Esophagus muscularis mucosa (tissue), 4 donors: ENCODE measurements around the gene SMPD3. TPM values are rescaled to one million over a fixed set of nuclear protein-coding genes. Genes with fewer than 3 reads are reported as not detected.

Experiments
- DNase-seq: peaks from one replicate; pipeline ENCODE4 v3.0.0-alpha.2; 2017; ENCODE audit errors: extremely low spot score
- H3K27ac ChIP-seq, 4 donors: fragments of 200-600 bp; sonication (generic); replicated peaks in 1 of 4; 1 replicate in 3 of 4; 2 replicates in 1 of 4; pipeline ENCODE4 v1.5.1; 2016 to 2019; ENCODE audit warnings: mild to moderate bottlenecking in 1 of 4
- H3K27me3 ChIP-seq, 4 donors: fragments of 200-600 bp; sonication (generic); one replicate each; pipeline versions ENCODE4 v1.5.1 to v1.6.0; 2016 to 2019
- H3K36me3 ChIP-seq, 4 donors: fragments of 200-600 bp; sonication (generic); one replicate each; pipeline ENCODE4 v1.5.1; 2016 to 2019
- H3K4me1 ChIP-seq, 4 donors: fragments of 200-600 bp; sonication (generic); one replicate each; pipeline ENCODE4 v1.5.1; 2016 to 2019
- H3K4me3 ChIP-seq, 4 donors: fragments of 200-600 bp; sonication (generic); 1 replicate in 2 of 4; 2 replicates in 2 of 4; pipeline ENCODE4 v1.5.1; 2016 to 2019; ENCODE audit warnings: mild to moderate bottlenecking in 4 of 4, moderate library complexity in 1 of 4
- H3K9me3 ChIP-seq, 4 donors: fragments of 200-600 bp; sonication (generic); 1 replicate in 3 of 4; 2 replicates in 1 of 4; pipeline ENCODE4 v1.5.1; 2016 to 2019
- CTCF ChIP-seq, 3 experiments: fragments of 200-600 bp in 2 of 3; fragments of 450-650 bp in 1 of 3; sonication (generic) in 2 of 3; IDR thresholded peaks; one replicate each; pipeline ENCODE4 v1.5.1; 2017 to 2019; ENCODE audit warnings: antibody characterized with exemption in 3 of 3, mild to moderate bottlenecking in 2 of 3, moderate library complexity in 1 of 3
- EP300 ChIP-seq: sonication (generic); formaldehyde crosslinking; IDR thresholded peaks from one replicate; pipeline ENCODE4 v1.6.1; 2017; ENCODE audit warnings: antibody characterized with exemption
- POLR2A ChIP-seq: fragments of 450-650 bp; IDR thresholded peaks from one replicate; pipeline ENCODE4 v1.6.1; 2017; ENCODE audit warnings: antibody characterized with exemption, moderate library complexity, mild to moderate bottlenecking, low read depth
- POLR2AphosphoS5 ChIP-seq, 2 donors: sonication (generic); formaldehyde crosslinking; IDR thresholded peaks; one replicate each; pipeline ENCODE4 v1.6.1; 2017; ENCODE audit warnings: antibody characterized with exemption in 2 of 2
- WGBS: methylation state at CpG from one replicate; pipeline ENCODE4 v1.1.5; 2018; 5-methylcytosine and 5-hydroxymethylcytosine counted together
- intact Hi-C: fragments of 100-400 bp; cut with DNase I; formaldehyde crosslinking; loops from one replicate; pipeline ENCODE4 v1.15.1; 2023
- total RNA-seq, 4 donors: library from RNA; depleted of rRNA; stranded (reverse); fragments of >200 nt; gene quantifications; one replicate each; pipeline versions ENCODE4 v1.1.0 to v1.2.1, GENCODE V29; 2016

Gene SMPD3
- total RNA-seq, 4 donors from 2014 or later = 0.32 to 0.92 (median 0.54) TPM

- TF ChIP-seq CTCF (IDR thresholded peaks at IDR 0.05) (no peak), POLR2A (no peak), POLR2AphosphoS5 (IDR thresholded peaks at IDR 0.05) (no peak), EP300 (no peak)
- no peak overlapping the region for H3K27ac ChIP-seq
- 93% methylated on average over 6 of the region's 6 CpGs for WGBS
- DNase-seq = no peak
- peaks cover 26 to 84% (median 73%) of the 10 kb centered on the region in 4 donors for H3K36me3 ChIP-seq
- intact Hi-C loops = no loop called here
- no peaks in the 10 kb centered on the region for H3K4me1 ChIP-seq
- H3K27me3 ChIP-seq = no peaks in the 10 kb centered on the region
- no peaks in the 10 kb centered on the region for H3K9me3 ChIP-seq
- no peak overlapping the region for H3K4me3 ChIP-seq
Measured at GRCh38 chr16:68319185-68319908, 129.0 kb downstream of the SMPD3 start.

GRCh38 chr16:68313116-68313515 is 135.2 kb downstream of the SMPD3 start:
- intact Hi-C loops = loop anchor here (5.0 kb wide), 1 partner anchor 51 kb away; the partner anchor contains the start of gene SLC7A6

DNA sequence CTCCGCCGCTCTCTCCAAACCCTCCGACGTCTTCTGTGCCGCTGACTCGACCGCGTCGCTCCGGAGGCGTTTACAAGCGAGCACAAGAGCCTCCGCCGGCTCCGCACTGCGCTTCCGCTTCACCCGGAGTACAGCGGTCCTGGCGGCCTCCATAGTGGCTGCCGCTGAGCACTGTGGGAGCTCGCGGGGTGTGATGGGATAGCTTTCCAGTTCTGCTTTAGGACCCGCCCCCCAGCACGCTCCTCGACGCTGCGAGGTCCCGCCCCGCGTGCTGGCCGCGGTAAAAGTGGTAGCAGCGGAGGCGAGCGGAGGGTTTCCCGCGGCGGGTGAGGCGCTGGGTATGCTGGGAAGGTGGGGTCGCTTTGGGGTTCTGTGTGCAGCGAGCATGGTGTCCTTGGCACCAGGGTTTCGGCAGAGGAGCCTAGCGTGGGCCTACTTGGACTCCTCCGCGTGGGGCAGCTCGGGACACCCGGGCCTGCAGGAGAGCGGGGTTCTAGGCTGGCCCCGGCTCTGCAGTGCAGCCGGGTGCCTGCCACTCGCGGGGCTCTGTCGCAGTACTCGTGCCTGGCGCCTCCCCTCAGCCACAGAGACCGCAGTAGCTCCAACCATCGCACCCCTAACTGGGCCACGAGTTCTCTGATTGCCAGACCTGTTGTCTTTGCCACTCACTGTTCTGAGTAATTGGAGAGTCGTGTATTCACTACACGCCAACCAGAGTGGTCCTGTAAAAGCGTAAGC is 137.4 kb downstream of the SMPD3 start, which contains the start of the genes PRMT7 and SLC7A6OS:
PRMT7 (plus strand) TSS at position 246 of the 738 bp plus-strand sequence. CDS start 4,961 bp downstream, outside the sequence.
SLC7A6OS (minus strand) TSS at position 173 of the 738 bp plus-strand sequence; CDS start at position 153, 20 bp downstream.
- Histone ChIP-seq H3K9me3 (no peaks in the 10 kb centered on the region), H3K36me3 (peaks cover 9 to 45% (median 35%) of the 10 kb centered on the region in 4 donors), H3K4me1 (peaks cover 23 to 46% (median 41%) of the 10 kb centered on the region in 4 donors), H3K4me3 (peak within 1 kb of the TSS; percentile 71 to 92 (median 86)), H3K27ac (peak within 1 kb of the TSS; percentile 77 to 84 (median 82)), H3K27me3 (no peaks in the 10 kb centered on the region)
- intact Hi-C loops = loop anchor here (5.0 kb wide), 1 partner anchor 49 kb away; the partner anchor contains the start of gene SLC7A6
- under 1% methylated on average over 36 of the region's 62 CpGs for WGBS
- DNase-seq = peak; percentile 95
- TF ChIP-seq EP300 (no peak), CTCF (IDR thresholded peaks at IDR 0.05) (peak in 2 of 3 experiments; percentile 55 to 66), POLR2AphosphoS5 (IDR thresholded peaks at IDR 0.05) (peak; percentile 93 to 96), POLR2A (peak; percentile 61)

More at GRCh38 chr16:68313116-68313515, 135.2 kb downstream of the SMPD3 start:
- no peak overlapping the region for H3K4me3 ChIP-seq
- H3K27ac ChIP-seq = no peak overlapping the region
- peaks cover 23 to 46% (median 39%) of the 10 kb centered on the region in 4 donors for H3K4me1 ChIP-seq
- no peaks in the 10 kb centered on the region for H3K9me3 ChIP-seq
- no peaks in the 10 kb centered on the region for H3K27me3 ChIP-seq
- no peak for DNase-seq
- peaks cover 18 to 43% (median 34%) of the 10 kb centered on the region in 4 donors for H3K36me3 ChIP-seq
- TF ChIP-seq EP300 = no peak
- TF ChIP-seq POLR2AphosphoS5 (IDR thresholded peaks at IDR 0.05) = no peak
- no peak for TF ChIP-seq POLR2A
- TF ChIP-seq CTCF (IDR thresholded peaks at IDR 0.05) = no peak
- 77% methylated on average over 4 of the region's 4 CpGs for WGBS

DNA sequence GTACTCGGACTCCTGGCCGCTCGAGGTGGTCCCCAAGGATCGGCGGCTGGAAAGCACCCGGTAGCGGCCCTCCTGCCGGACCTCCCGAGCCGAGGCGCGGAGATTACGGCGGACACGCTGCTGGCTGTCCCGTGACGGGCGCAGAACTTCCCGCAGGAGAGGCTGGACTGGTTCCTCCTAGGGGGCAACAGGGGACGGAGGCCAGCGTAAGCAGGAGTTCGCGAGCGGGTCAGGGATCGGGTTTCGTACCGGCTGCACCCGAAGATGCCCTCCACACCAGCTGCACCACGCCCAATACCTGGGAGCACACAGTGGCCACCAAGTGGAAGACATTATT is 137.9 kb downstream of the SMPD3 start:
- TF ChIP-seq EP300 (no peak), POLR2AphosphoS5 (IDR thresholded peaks at IDR 0.05) (no peak), CTCF (IDR thresholded peaks at IDR 0.05) (no peak), POLR2A (no peak)
- H3K4me3 ChIP-seq = peak overlapping the region; percentile 71 to 92 (median 86)
- intact Hi-C loops = loop anchor here (5.0 kb wide), 1 partner anchor 48 kb away; the partner anchor contains the start of gene SLC7A6
- H3K27me3 ChIP-seq = no peaks in the 10 kb centered on the region
- peaks cover 23 to 46% (median 41%) of the 10 kb centered on the region in 4 donors for H3K4me1 ChIP-seq
- WGBS = no CpG with 5 or more reads among the region's 29 CpGs
- DNase-seq = no peak
- peak overlapping the region; percentile 77 to 84 (median 82) for H3K27ac ChIP-seq
- peaks cover 4 to 46% (median 36%) of the 10 kb centered on the region in 4 donors for H3K36me3 ChIP-seq
- H3K9me3 ChIP-seq = no peaks in the 10 kb centered on the region
